NCI-H187 treated with DMSO at 0.1 percent for 48 hours (cell line): ENCODE measurements around the gene CADM1.
A peak's percentile ranks its signal among the peaks of the same experiment; 100 is the strongest.

Source experiments
- DNase-seq: peaks from one replicate; lab custom pipeline; 2025; lab: John Stamatoyannopoulos, UW

The CADM1 gene

DNA sequence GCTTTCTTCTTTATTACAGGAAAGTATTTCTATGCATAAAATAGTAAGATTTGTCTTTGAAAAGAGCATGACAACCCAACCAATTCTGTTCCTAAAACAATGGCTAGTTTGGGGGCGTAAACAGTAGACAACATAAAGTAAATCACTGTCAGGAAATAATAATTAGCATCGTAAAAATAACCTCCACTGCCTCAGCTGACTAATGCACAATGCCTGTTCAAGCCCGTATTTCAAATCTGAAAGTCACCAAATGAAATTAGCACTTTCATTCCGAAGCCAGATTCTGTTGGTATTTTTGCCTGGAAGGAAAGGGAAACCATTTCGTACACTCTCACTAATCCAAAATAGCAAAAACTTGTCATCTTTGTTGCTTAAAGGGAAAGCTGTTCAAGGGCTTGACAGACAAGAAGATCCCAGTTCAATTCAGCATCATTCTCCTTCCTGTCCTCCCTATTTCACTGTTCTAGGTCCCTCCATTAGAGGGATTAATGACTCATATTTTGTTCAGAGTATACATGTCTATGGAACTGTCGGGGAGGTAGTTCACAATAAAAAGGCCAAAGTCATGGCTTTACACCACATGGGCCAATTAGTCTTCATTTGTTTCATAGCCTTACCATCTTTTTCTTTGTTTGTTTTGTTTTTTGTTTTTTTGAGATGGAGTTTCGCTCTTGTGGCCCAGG is 154.7 kb downstream of the CADM1 start:
- no peak for DNase-seq

- peak; percentile 21 for DNase-seq
These were observed 155.8 kb downstream of the CADM1 start for GRCh38 chr11:115348416-115348815.

DNA sequence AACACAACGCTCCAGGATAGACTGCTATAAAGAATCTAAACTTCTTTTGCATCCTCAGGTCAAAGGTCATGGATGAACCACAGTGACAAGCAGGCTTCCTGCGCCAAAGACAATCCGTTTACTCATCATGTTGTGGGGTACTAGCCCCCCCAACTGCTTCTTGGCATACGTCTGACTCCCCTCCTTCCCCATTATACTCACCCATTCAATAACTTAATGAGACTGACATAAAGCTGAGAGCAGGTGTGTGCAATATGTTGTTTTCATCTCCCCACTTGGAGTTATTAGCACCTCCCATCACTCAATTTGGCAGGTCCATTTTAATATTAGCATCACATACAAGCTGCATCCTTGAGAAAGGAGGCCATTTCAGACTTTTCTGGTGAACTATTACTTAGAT is 157.1 kb downstream of the CADM1 start:
- DNase-seq, result no peak

DNA sequence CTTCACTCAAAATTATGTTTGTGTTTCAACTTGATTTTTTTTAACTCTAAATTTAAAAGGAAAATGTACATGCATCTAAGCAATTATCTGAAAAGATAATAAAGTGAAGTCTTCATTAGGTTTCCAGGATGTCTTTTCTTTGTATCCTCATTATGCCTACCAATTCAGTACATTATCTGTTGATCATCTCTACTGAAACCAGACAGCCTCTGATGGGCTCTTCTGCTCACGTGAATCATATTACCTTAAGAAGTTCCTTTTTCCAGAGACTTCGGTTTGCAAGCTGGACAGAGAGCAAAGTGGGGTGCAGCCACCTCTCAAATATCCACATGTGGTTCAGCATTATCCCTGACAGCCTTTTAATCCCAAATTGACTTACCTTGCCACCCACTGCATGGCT is 158.4 kb downstream of the CADM1 start:
- no peak for DNase-seq

DNA sequence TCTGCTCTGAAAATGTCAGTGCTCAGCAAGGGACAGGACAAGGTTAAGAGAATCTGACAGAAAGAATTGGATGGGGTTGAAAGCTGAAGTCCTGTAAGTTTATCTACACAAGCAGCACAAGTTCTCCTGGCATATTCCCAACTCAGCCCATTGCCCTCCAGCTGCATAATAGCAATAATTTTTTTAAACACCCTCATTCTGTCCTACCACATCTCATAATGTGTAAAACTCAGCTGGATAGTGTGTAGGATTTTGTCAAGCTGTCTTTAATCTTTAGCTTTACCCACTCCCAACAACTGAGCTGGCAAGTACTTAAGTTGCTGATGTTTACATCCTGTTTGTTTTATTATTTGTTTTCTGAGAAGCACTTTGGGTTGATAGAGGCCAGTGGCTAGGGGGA is 158.9 kb downstream of the CADM1 start:
- DNase-seq, result no peak

GRCh38 chr11:115344846-115345245 is 159.4 kb downstream of the CADM1 start:
- DNase-seq, result no peak

- DNase-seq, result no peak
These were observed 162.1 kb downstream of the CADM1 start for GRCh38 chr11:115342142-115342541.

DNA sequence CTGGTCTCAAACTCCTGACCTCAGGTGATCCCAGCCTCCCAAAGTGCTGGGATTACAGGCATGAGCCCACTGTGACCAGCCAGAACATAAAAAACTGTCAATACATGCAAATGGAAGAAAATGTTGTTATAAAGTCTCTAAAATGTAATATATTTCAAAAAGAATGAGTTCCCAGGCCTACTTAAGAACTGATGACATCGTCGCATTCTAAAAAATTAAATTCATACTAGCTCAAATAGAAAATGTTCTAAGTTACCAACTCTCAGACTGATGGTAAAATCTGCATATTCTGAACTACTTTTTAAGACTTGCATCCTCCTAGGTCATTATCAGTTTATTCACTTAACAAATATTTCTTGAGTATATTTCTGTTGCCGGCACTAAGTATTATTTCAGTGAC is 163.3 kb downstream of the CADM1 start:
- no peak for DNase-seq

- no peak for DNase-seq
These were observed 165.7 kb downstream of the CADM1 start for GRCh38 chr11:115338476-115338875.

- no peak for DNase-seq
These were observed 169.1 kb downstream of the CADM1 start for GRCh38 chr11:115334932-115335788.

DNA sequence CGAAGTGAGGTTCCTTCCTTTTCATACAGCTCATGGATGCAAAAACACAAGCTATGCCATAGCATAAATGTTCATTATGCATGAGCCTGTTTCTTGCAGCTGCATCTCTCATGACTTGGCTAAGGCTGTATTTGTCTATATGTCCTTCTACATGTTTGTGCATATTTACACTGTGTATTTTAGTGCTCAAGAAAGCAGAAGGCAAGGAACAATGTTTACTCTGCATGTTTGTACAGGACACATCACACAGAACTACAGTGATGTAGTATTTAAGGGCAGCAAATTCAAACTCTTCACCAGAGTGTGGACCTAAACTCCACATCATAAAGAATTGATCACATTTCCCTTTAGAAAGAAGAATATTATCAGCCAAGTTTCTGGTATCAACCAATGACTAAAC is 170.3 kb downstream of the CADM1 start:
- DNase-seq, result no peak

DNA sequence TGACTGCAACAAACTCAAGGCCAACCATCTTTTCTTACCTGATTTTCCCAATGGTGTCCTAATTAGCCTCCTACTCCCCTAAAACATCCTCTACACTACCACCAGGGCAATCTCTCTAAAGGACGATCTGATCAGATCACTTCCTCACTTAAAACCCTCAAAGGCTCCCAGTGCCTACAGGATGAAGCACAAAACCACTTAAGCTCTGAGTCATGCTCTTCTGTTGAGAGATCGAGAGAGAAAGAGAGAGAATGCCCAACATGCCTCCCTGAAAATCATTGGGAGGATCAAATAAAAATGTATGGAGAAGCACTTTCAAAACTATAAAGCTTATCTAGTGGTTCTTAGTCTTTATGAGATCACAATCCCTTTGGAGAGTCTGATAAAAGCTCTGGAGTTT is 171.1 kb downstream of the CADM1 start:
- DNase-seq, result peak; percentile 30

GRCh38 chr11:115330684-115331482 is 173.3 kb downstream of the CADM1 start:
- DNase-seq, result no peak

DNA sequence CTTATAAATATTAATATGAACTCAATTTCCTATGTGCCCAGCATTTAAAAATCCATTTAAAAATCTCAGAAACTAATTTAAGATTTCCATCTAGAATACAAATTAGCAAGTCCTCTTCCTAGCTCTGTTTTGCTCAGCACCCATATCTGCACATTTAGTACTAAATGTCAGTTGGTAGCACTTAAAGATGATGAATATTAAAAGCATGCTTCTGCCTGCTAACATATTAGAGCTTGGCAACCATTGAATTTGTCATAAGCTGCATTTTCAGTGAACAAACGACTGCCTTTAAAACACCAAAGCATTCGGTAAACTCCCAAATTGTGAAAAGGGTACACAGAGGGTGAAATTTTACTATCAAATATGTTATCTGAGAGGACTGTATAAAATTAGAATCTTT is 177.7 kb downstream of the CADM1 start:
- DNase-seq, result no peak

DNA sequence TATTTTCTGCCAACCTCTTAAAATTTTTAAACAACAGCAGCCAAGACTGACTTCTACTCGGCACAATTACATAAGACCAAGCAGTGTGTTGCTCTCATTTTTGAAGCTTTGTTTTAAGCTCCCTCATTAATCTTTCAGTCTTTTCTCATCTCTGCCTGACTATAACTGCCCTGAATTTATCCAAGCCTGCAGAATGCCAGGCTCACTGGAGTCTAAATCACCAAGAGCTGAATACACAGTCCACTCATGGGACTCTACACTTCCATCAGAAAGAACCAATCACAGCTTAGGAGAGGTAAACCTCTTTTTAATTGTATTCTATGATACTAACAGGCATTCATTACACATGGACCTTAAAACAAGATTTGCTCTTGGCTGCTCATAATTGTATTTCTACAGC is 178.7 kb downstream of the CADM1 start:
- peak; percentile 36 for DNase-seq

DNA sequence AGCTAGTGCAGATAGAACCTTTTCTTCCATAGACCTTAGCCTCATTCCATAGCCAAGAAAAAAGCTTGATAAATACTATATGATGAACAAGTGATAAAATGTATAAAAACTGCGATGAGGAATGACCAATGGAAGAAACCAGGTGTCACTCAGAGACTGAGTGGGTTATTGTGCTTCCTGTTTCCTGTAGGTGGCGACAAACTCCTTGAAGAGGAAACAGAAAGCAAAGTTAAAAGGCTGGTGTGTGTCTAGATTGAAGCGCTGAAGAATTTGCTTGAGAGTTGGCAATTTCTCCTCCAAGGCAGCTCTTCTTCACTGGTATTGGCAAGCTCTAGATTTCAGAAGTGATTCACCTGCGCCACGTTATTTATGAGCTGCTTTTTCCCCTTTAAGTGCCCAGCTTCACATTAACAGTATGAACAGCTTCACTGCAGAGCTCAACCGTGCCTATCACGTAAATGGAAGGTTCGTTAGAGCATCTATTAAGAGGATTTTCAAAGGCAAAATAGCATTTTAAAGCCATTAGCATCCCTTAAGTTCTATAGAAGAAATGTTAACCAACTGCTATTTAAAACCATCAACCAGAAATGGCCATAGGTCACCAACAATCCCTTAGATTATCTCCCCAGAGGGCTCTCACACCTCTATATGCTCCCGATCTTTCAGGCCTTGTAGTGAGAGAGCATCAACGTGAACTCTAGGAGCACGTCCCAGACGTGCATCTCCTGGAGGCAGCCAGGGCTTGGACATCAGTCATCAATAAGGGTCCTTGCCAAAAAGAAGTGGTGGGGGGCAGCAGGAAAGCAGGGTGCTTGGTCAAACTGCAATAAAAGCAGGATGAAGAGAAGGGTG is 179.4 kb downstream of the CADM1 start:
- peak; percentile 87 for DNase-seq

DNA sequence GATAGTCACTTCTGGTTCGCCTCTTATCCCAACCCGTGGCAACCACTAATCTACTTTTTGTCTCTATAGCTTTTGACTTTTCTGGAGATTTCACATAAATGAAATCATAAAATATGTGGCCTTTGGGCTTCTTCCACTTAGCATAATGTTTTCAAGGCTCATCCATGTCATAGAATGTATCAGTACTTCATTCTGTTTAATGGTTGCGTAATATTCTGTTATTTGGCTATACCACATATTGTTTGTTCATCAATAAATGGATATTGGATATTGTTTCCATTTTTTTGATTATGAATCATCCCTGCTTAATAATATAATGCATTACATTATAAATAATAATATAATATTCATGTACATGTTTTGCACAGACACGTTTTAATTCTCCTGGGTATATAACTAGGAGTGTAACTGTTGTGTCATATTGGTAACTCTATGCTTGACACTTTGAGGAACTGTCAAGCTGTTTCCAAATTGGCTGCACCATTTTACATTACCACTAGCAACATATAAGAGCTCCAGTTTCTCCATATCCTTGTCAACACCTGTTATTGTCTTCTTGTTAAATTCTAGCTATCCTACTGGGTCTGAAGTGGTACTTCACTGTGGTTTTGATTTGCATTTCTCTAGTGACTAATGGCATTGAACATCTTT is 181.5 kb downstream of the CADM1 start:
- DNase-seq, result no peak

DNA sequence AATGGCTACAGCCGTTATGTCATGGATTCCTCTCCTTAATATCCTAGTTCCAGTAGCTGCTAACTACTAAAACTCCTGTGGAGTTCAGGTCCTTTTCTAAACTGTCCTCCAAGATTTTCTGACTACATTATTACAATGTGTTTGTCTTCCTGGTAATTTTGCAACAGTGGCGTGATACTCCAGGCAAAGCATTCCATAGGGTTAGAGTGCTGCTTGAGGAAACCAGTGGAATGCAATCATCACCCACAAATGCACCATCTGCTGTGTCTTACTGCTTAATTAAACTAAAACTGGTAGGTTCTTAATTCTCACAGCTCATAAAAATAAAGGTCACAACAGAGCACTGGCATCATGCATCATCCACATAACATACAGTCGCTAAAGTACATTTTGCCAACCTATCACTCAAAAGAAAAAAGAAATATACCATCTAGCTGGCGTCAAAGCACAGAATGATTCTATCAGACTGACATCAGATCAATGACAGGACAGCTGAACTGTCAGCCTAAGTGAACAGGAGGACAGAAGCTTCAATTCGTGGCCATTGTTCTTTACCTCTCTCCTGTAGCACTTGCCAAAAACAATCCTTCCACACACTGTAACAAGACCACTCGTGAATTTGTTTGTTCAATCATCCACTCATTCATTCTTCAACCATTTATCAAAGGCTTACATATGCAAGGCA is 182.5 kb downstream of the CADM1 start:
- DNase-seq, result no peak

GRCh38 chr11:115317277-115318185 is 186.7 kb downstream of the CADM1 start:
- peak; percentile 27 for DNase-seq

DNA sequence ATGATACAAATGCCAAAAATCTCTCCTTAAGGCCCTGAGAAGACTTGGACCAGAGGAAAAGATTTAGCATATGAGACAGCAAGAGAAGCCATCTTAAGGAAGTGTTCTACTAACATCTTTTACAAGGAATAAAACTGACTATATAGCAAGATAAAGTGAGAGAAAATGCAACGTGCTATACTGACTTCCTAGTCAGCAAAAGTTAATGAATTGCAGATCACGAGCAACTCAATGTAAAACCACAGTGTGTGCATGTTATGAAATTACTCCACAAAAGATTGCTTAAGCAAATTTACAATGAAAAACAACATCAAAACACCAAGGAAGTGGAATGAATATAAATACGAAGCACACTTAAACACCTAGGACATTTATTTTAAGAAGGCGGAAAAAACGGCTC is 187.5 kb downstream of the CADM1 start:
- DNase-seq, result no peak
